ENCODE results near the gene MYG1. TPM values are rescaled to one million over a fixed set of nuclear protein-coding genes. Genes with fewer than 3 reads are reported as not detected.

The MYG1 gene
- total and polyA plus RNA-seq, 10 donors = 31.1 to 79.2 (median 37.5) TPM

GRCh38 chr12:53306826-53307225 lies 7.3 kb downstream of the MYG1 start:
- no peaks in the 10 kb centered on the region for H3K9me3 ChIP-seq
- H3K27me3 ChIP-seq (replicated peaks in 1 of 7) = no peaks in the 10 kb centered on the region
- no peak for DNase-seq
- H3K36me3 ChIP-seq = peaks cover 4 to 98% (median 83%) of the 10 kb centered on the region in 6 donors
- no peak overlapping the region for H3K4me3 ChIP-seq
- intact Hi-C loops (cut with DNase I; ENCODE audit: low total_unique reads) = no loop called here
- no peak for TF ChIP-seq CTCF (IDR thresholded peaks at IDR 0.05 in 8 of 11, conservative IDR thresholded peaks at IDR 0.05 in 3 of 11)
- TF ChIP-seq POLR2AphosphoS5 (IDR thresholded peaks at IDR 0.05) = peak in 1 of 3 donors; percentile 33
- no peak overlapping the region for H3K27ac ChIP-seq
- 92 to 96% (median 95%) methylated on average over 9 to 10 of the region's 10 CpGs for WGBS, 5 donors
- H3K4me1 ChIP-seq = peaks cover 0 to 19% (median 16%) of the 10 kb centered on the region in 6 donors

- no peak overlapping the region for H3K4me3 ChIP-seq
- no peaks in the 10 kb centered on the region for H3K9me3 ChIP-seq
- peaks cover 4 to 98% (median 71%) of the 10 kb centered on the region in 6 donors for H3K36me3 ChIP-seq
- H3K27ac ChIP-seq = no peak overlapping the region
- TF ChIP-seq POLR2AphosphoS5 (IDR thresholded peaks at IDR 0.05) (no peak), CTCF (IDR thresholded peaks at IDR 0.05 in 8 of 11, conservative IDR thresholded peaks at IDR 0.05 in 3 of 11) (no peak), POLR2A (IDR thresholded peaks at IDR 0.05) (no peak)
- DNase-seq = no peak
- intact Hi-C loops (cut with DNase I; ENCODE audit: low total_unique reads) = no loop called here
- WGBS, 5 donors = 72 to 86% (median 84%) methylated on average over 4 of the region's 4 CpGs
- peaks cover 0 to 5% (median 2%) of the 10 kb centered on the region in 6 donors for H3K4me1 ChIP-seq
- H3K27me3 ChIP-seq (replicated peaks in 1 of 7) = no peaks in the 10 kb centered on the region
Observed at GRCh38 chr12:53308276-53308675, 8.8 kb downstream of the MYG1 start.

- Histone ChIP-seq H3K27ac (peak overlapping the region in 1 of 8 donors; percentile 8), H3K4me3 (no peak overlapping the region), H3K27me3 (replicated peaks in 1 of 7) (no peaks in the 10 kb centered on the region), H3K9me3 (no peaks in the 10 kb centered on the region), H3K36me3 (peaks cover 0 to 100% (median 64%) of the 10 kb centered on the region in 6 donors), H3K4me1 (peaks cover 0 to 13% (median 3%) of the 10 kb centered on the region in 6 donors)
- WGBS, 5 donors = 26 to 63% (median 30%) methylated on average over 2 to 3 of the region's 3 CpGs
- no peak for DNase-seq
- TF ChIP-seq CTCF (IDR thresholded peaks at IDR 0.05 in 8 of 11, conservative IDR thresholded peaks at IDR 0.05 in 3 of 11) (no peak), POLR2A (IDR thresholded peaks at IDR 0.05) (no peak), POLR2AphosphoS5 (IDR thresholded peaks at IDR 0.05) (no peak)
- intact Hi-C loops (cut with DNase I; ENCODE audit: low total_unique reads) = no loop called here
Observed at GRCh38 chr12:53313996-53314395, 14.5 kb downstream of the MYG1 start.

- TF ChIP-seq POLR2AphosphoS5 (IDR thresholded peaks at IDR 0.05) (no peak), POLR2A (IDR thresholded peaks at IDR 0.05) (no peak), CTCF (IDR thresholded peaks at IDR 0.05 in 8 of 11, conservative IDR thresholded peaks at IDR 0.05 in 3 of 11) (no peak)
- peak overlapping the region; percentile 89 to 97 (median 94) for H3K27ac ChIP-seq
- intact Hi-C loops (cut with DNase I; ENCODE audit: low total_unique reads) = no loop called here
Observed at GRCh38 chr12:53320352-53321195, 21.1 kb downstream of the MYG1 start.

More at GRCh38 chr12:53320352-53321195, 21.1 kb downstream of the MYG1 start:
- peak overlapping the region; percentile 70 to 86 (median 80) for H3K4me3 ChIP-seq
- H3K27me3 ChIP-seq (replicated peaks in 1 of 7) = peaks cover 0 to 2% (median 0%) of the 10 kb centered on the region in 7 donors
- WGBS, 5 donors = 41 to 48% (median 45%) methylated on average over 10 of the region's 10 CpGs
- H3K4me1 ChIP-seq = peaks cover 20 to 63% (median 41%) of the 10 kb centered on the region in 6 donors
- no peak for DNase-seq
- no peaks in the 10 kb centered on the region for H3K9me3 ChIP-seq
- H3K36me3 ChIP-seq = peaks cover 0 to 41% (median 24%) of the 10 kb centered on the region in 6 donors

All from spleen (tissue), 11 donors.